Thyroid gland (tissue), 4 donors: ENCODE data around the gene ST6GALNAC6.

ENCODE experiments used
- CTCF ChIP-seq, 6 experiments: fragments of 200-600 bp in 3 of 6; fragments of 450-650 bp in 3 of 6; sonication (generic) in 3 of 6; IDR thresholded peaks; one replicate each; pipeline ENCODE4 v1.5.1; 2016 to 2019; ENCODE audit warnings: antibody characterized with exemption in 6 of 6, mild to moderate bottlenecking in 2 of 6, inconsistent platforms in 1 of 6, moderate library complexity in 1 of 6
- POLR2A ChIP-seq, 2 donors: fragments of 450-650 bp; IDR thresholded peaks; one replicate each; pipeline ENCODE4 v1.6.1; 2017; ENCODE audit warnings: antibody characterized with exemption in 2 of 2, mild to moderate bottlenecking in 2 of 2, moderate library complexity in 1 of 2

DNA sequence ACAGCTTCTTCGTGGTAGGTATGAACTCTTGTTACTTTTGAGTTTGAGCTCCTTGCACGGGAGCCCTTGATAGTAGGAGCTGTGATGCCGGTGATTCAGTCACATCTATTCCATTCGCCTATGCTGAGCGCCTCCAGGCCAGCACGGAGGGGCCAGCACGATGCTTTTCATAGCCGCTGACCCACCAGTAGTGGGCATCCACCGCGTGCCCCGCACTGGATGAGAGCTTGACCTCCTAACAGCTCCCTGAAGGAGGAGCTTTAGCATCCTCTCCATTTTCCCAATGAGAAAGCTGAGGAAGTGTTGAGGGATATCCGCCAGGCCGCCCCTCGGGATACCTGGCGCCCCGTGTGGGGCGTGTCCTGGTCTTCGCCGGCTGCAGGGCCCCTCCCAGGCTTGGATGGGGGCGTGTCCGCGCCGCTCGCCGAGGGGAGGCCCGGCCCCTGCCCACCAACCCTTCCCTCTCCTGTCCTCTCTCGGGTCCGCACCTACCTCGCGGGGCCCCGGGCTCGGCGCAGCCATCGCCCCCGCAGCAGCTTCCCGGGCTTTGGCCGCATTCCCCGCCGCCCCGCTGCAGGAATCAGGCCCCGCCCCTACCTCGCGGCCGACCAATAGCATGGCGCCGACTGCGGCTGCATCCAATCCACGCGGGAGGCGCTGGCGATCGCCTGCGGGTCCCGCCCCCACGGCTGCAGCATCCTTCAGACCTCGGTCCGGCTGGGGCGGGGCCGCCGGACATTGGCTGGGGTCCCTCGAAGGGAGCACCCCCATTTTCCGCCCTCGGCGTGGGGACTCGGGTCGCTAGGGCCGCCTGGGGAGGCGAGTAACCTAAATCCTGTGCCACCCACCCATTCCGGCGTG is 31.1 kb upstream of the ST6GALNAC6 start, which contains the start of gene PIP5KL1:
- TF ChIP-seq POLR2A (IDR thresholded peaks at IDR 0.05) (no peak), CTCF (IDR thresholded peaks at IDR 0.05) (no peak)
